ENCODE measurements around the gene HSD17B13. TPM values are rescaled to one million over a fixed set of nuclear protein-coding genes. Genes with fewer than 3 reads are reported as not detected.
"Not testable (repeated sequence)": the region's sequence is repeated elsewhere in the genome, so short reads cannot be mapped to it uniquely, and the experiment has no call there.

Gene HSD17B13
- total and polyA plus RNA-seq, 12 donors = 0.10 to 0.83 (median 0.36) TPM; not detected in 3

GRCh38 chr4:87354168-87355102, 31.8 kb upstream of the HSD17B13 start:
- peak in 2 of 8 donors; percentile 29 to 65 for ATAC-seq

DNA sequence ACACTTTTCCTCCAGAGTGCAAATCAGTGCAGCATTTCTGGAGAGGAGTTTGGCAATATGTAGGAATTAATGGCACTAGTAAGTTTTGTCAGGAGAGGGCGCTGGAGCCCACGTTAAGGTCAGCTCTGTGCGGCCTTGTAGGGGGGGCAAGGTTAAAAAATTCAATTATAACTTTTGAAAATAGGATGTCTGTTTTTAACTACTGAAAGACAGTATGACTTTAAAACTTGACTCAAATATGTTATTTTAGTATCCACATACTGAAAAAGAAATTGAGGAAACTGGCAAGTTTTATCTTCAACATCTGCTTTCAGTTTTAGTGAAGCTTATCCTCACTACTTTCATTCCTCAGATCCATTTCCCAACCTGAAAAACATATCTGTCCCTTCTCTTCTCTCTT, 30.9 kb upstream of the HSD17B13 start:
- Histone ChIP-seq H3K36me3 (peaks cover 0 to 44% (median 6%) of the 10 kb centered on the region in 9 donors), H3K9me3 (no peaks in the 10 kb centered on the region), H3K4me1 (peaks cover 0 to 19% (median 6%) of the 10 kb centered on the region in 9 donors), H3K4me3 (no peak overlapping the region), H3K27me3 (no peaks in the 10 kb centered on the region), H3K27ac (peak overlapping the region in 7 of 10 donors; percentile 14 to 75 (median 47))
- DNase-seq = peak; percentile 27 to 63
- ATAC-seq = peak in 6 of 8 donors; percentile 61 to 93 (median 76)
- 3 to 15% methylated on average over 3 of the region's 3 CpGs for WGBS, 2 donors
- peak; percentile 46 to 82 (median 66) for TF ChIP-seq CTCF (IDR thresholded peaks at IDR 0.05)
- intact Hi-C loops (cut with DNase I) = loop anchor here in 3 of 10 donors (5.0 kb wide), 4 partner anchors 114 to 494 kb away; no protein-coding TSS in a partner anchor

More at GRCh38 chr4:87354168-87355102, 31.8 kb upstream of the HSD17B13 start:
- Histone ChIP-seq H3K9me3 (no peaks in the 10 kb centered on the region), H3K36me3 (peaks cover 0 to 52% (median 10%) of the 10 kb centered on the region in 9 donors), H3K27me3 (no peaks in the 10 kb centered on the region), H3K4me1 (peaks cover 0 to 21% (median 6%) of the 10 kb centered on the region in 9 donors), H3K27ac (peak overlapping the region in 8 of 10 donors; percentile 7 to 75 (median 40)), H3K4me3 (no peak overlapping the region)
- WGBS, 2 donors = 53 to 60% methylated on average over 7 of the region's 7 CpGs
- TF ChIP-seq CTCF (IDR thresholded peaks at IDR 0.05) = no peak
- intact Hi-C loops (cut with DNase I) = loop anchor here in 4 of 10 donors (5.0 kb wide), 5 partner anchors 108 to 493 kb away; no protein-coding TSS in a partner anchor
- no peak for DNase-seq

- H3K27ac ChIP-seq = no peak overlapping the region
- no peak overlapping the region for H3K4me3 ChIP-seq
- H3K9me3 ChIP-seq = peaks cover 0 to 29% (median 13%) of the 10 kb centered on the region in 11 donors
- peaks cover 0 to 49% (median 7%) of the 10 kb centered on the region in 9 donors for H3K36me3 ChIP-seq
- DNase-seq (no peak), ATAC-seq (no peak)
- intact Hi-C loops (cut with DNase I) = no loop called here
- no peak for TF ChIP-seq CTCF (IDR thresholded peaks at IDR 0.05)
- no peaks in the 10 kb centered on the region for H3K27me3 ChIP-seq
- H3K4me1 ChIP-seq = no peaks in the 10 kb centered on the region
Measured at GRCh38 chr4:87345139-87345538, 22.5 kb upstream of the HSD17B13 start.

DNA sequence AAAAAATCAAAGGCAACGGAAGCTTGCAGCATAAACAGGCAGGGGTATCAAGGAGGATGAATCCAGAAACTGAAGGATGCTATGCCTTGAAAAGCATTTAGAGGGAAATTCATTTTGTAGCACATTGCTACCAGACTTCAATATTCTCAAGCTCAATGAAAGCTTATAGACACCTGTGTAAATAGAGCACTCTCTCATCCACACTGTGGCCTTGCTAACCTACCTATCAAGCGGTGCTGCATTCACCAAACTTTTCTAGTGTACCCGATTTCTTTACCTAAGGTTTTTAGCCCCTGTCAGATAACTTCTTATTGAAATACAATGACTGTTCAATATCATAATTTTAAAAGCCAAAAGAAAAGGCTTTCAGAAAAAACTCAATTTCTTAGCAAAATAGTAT, 20.2 kb upstream of the HSD17B13 start:
- Histone ChIP-seq H3K9me3 (peaks cover 0 to 29% (median 13%) of the 10 kb centered on the region in 11 donors), H3K27ac (no peak overlapping the region), H3K4me1 (no peaks in the 10 kb centered on the region), H3K4me3 (no peak overlapping the region), H3K36me3 (peaks cover 0 to 72% (median 18%) of the 10 kb centered on the region in 9 donors), H3K27me3 (no peaks in the 10 kb centered on the region)
- no peak for TF ChIP-seq CTCF (IDR thresholded peaks at IDR 0.05)
- DNase-seq (no peak), ATAC-seq (no peak)
- WGBS, 2 donors = 94 to 95% methylated on average over 3 of the region's 3 CpGs
- intact Hi-C loops (cut with DNase I) = no loop called here

DNA sequence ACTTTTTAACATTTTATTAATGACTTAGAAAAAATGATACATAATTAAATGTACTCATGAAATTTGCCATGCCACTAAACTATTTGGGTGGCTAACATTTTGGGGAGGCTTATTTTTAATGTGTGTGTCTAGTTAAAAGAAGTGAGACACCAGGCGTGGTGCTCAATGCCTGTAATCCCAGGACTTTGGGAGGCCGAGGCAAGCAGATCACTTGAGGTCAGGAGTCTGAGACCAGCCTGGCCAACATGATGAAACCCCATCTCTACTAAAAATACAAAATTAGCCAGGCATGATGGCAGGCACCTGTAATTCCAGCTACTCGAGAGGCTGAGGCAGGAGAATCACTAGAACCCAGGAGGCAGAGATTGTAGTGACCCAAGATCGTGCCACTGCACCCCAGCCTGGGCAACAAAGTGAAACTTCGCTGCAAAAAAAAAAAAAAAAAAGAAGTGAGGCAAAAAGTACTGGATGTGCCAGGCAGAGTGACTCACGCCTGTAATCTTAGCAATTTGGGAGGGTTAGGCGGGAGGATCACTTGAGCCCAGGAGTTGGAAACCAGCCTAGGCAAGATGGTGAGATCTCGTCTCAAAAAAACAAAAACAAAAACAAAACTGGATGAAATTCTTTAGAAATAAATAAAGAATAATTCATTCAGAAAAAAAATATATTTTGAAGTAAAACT, 19.4 kb upstream of the HSD17B13 start:
- WGBS, 2 donors = 73 to 75% methylated on average over 8 of the region's 8 CpGs
- peak in 5 of 8 donors; percentile 31 to 69 (median 47) for ATAC-seq
- H3K4me3 ChIP-seq; H3K27me3 ChIP-seq; H3K4me1 ChIP-seq; DNase-seq; H3K27ac ChIP-seq; intact Hi-C loops (cut with DNase I): not testable (repeated sequence)
- peaks cover 0 to 80% (median 22%) of the 10 kb centered on the region in 9 donors for H3K36me3 ChIP-seq
- peaks cover 0 to 29% (median 13%) of the 10 kb centered on the region in 11 donors for H3K9me3 ChIP-seq

Measured in heart right ventricle (tissue), 16 donors.